GM23338 (cell line): Measurements from ENCODE around the gene STON1. TPM values are rescaled to one million over a fixed set of nuclear protein-coding genes. Genes with fewer than 3 reads are reported as not detected.

Experiments used
- JUNB ChIP-seq: IDR thresholded peaks from one replicate; pipeline ENCODE4 v1.6.1; 2016; ENCODE audit warnings: antibody characterized with exemption; ENCODE audit not compliant: unreplicated experiment
- NANOG ChIP-seq: IDR thresholded peaks from 2 replicates; pipeline ENCODE4 v1.6.1; 2016; ENCODE audit warnings: antibody characterized with exemption, borderline replicate concordance
- POLR2AphosphoS5 ChIP-seq: IDR thresholded peaks from 2 replicates; pipeline ENCODE4 v1.6.1; 2016; ENCODE audit warnings: antibody characterized with exemption, low read depth
- REST ChIP-seq: IDR thresholded peaks from one replicate; pipeline ENCODE4 v1.6.1; 2018; ENCODE audit warnings: antibody characterized with exemption; ENCODE audit not compliant: unreplicated experiment
- ZNF114 ChIP-seq: fragments of 250-450 bp; sonication (Bioruptor Pico); IDR thresholded peaks from 2 replicates; pipeline ENCODE4 v1.5.0; 2020; ENCODE audit warnings: mild to moderate bottlenecking, moderate library complexity
- ZNF331 ChIP-seq: fragments of 250-450 bp; sonication (Bioruptor Pico); IDR thresholded peaks from 2 replicates; pipeline ENCODE4 v1.5.0; 2020; ENCODE audit warnings: low read depth, mild to moderate bottlenecking, moderate library complexity
- polyA plus RNA-seq: library from polyadenylated mRNA; unstranded; fragments of >200 nt; fragmentation: Nextera tagmentation; extraction: Ambion mirVana; gene quantifications from 2 replicates; pipeline ENCODE4 v1.2.1, GENCODE V29; 2016
- total RNA-seq: library from RNA; depleted of rRNA; stranded (reverse); fragments of >200 nt; shearing (Covaris generic); gene quantifications from 2 replicates; pipeline ENCODE4 v1.2.3, GENCODE V29; 2014
- TF ChIP-seq, protein P1 (sequence below): fragments of 250-450 bp; sonication (Bioruptor Pico); IDR thresholded peaks from 2 replicates; pipeline ENCODE4 v1.5.0; 2020; ENCODE audit warnings: mild to moderate bottlenecking, moderate library complexity
- TF ChIP-seq, protein P2 (sequence below): IDR thresholded peaks from 2 replicates; pipeline ENCODE4 v1.6.1; 2016; ENCODE audit warnings: antibody characterized with exemption

Gene STON1
- total and polyA plus RNA-seq, 2 experiments from 2014 or later = 5.4 to 14.4 TPM

DNA sequence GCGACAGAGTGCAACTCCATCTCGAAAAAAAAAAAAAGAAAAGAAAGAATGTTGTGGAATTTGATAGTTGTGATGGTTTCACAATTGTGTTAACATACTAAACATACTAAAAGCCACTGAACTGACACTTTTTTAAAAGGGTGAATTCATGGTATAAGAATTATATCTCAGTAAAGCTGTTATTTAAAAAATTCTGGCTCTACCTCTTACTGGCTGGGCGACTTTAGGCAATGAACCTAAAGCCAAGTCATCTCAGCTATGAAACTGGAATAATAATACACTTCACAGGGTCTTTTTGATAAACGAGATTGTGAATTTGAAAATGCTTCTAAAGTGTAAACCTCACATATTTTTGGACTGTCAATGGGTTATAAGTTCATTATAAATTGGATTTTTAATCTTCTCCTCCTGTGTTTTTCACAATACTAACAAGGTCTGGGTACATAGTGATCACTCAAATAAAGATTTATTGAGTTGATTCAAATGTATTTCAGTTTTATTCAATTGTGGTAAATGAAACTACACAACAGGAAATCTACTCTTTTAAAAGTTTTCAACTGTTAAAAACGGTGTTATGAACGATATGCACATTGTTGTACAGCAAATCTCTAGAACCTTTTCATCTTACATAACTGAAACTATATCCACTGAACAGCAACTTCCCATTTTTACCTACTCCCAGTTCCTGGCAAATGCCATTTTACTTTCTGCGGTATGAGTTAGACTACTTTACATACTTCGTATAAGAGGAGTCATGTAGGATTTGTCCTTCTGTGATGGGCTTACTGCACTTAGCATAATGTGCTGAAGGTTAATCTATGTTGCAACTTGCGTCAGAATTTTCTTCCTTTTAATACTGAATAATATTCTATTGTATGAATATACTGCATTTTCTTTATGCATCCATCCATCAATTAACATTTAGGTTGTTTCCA is 44.7 kb downstream of the STON1 start (continued):
- TF ChIP-seq, protein P1, sequence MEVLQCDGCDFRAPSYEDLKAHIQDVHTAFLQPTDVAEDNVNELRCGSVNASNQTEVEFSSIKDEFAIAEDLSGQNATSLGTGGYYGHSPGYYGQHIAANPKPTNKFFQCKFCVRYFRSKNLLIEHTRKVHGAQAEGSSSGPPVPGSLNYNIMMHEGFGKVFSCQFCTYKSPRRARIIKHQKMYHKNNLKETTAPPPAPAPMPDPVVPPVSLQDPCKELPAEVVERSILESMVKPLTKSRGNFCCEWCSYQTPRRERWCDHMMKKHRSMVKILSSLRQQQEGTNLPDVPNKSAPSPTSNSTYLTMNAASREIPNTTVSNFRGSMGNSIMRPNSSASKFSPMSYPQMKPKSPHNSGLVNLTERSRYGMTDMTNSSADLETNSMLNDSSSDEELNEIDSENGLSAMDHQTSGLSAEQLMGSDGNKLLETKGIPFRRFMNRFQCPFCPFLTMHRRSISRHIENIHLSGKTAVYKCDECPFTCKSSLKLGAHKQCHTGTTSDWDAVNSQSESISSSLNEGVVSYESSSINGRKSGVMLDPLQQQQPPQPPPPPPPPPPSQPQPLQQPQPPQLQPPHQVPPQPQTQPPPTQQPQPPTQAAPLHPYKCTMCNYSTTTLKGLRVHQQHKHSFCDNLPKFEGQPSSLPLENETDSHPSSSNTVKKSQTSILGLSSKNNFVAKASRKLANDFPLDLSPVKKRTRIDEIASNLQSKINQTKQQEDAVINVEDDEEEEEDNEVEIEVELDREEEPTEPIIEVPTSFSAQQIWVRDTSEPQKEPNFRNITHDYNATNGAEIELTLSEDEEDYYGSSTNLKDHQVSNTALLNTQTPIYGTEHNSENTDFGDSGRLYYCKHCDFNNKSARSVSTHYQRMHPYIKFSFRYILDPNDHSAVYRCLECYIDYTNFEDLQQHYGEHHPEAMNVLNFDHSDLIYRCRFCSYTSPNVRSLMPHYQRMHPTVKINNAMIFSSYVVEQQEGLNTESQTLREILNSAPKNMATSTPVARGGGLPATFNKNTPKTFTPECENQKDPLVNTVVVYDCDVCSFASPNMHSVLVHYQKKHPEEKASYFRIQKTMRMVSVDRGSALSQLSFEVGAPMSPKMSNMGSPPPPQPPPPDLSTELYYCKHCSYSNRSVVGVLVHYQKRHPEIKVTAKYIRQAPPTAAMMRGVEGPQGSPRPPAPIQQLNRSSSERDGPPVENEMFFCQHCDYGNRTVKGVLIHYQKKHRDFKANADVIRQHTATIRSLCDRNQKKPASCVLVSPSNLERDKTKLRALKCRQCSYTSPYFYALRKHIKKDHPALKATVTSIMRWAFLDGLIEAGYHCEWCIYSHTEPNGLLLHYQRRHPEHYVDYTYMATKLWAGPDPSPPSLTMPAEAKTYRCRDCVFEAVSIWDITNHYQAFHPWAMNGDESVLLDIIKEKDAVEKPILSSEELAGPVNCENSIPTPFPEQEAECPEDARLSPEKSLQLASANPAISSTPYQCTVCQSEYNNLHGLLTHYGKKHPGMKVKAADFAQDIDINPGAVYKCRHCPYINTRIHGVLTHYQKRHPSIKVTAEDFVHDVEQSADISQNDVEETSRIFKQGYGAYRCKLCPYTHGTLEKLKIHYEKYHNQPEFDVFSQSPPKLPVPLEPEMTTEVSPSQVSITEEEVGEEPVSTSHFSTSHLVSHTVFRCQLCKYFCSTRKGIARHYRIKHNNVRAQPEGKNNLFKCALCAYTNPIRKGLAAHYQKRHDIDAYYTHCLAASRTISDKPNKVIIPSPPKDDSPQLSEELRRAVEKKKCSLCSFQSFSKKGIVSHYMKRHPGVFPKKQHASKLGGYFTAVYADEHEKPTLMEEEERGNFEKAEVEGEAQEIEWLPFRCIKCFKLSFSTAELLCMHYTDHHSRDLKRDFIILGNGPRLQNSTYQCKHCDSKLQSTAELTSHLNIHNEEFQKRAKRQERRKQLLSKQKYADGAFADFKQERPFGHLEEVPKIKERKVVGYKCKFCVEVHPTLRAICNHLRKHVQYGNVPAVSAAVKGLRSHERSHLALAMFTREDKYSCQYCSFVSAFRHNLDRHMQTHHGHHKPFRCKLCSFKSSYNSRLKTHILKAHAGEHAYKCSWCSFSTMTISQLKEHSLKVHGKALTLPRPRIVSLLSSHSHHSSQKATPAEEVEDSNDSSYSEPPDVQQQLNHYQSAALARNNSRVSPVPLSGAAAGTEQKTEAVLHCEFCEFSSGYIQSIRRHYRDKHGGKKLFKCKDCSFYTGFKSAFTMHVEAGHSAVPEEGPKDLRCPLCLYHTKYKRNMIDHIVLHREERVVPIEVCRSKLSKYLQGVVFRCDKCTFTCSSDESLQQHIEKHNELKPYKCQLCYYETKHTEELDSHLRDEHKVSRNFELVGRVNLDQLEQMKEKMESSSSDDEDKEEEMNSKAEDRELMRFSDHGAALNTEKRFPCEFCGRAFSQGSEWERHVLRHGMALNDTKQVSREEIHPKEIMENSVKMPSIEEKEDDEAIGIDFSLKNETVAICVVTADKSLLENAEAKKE (CRISPR knock-in tag) = no peak
- TF ChIP-seq, protein P2, sequence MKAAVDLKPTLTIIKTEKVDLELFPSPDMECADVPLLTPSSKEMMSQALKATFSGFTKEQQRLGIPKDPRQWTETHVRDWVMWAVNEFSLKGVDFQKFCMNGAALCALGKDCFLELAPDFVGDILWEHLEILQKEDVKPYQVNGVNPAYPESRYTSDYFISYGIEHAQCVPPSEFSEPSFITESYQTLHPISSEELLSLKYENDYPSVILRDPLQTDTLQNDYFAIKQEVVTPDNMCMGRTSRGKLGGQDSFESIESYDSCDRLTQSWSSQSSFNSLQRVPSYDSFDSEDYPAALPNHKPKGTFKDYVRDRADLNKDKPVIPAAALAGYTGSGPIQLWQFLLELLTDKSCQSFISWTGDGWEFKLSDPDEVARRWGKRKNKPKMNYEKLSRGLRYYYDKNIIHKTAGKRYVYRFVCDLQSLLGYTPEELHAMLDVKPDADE = no peak
- no peak for TF ChIP-seq JUNB
- TF ChIP-seq ZNF114 (CRISPR knock-in tag) = no peak
- TF ChIP-seq ZNF331 = no peak
- no peak for TF ChIP-seq POLR2AphosphoS5
- TF ChIP-seq NANOG = no peak
- no peak for TF ChIP-seq REST
